HG03558 (cell line): Measurements from ENCODE around the gene ASS1.

ENCODE experiments used
- ATAC-seq: cut with Tn5 transposase; IDR thresholded peaks from one replicate; pipeline ENCODE4 v1.9.1; 2021; ENCODE audit warnings: moderate number of reproducible peaks; ENCODE audit not compliant: unreplicated experiment; ENCODE audit errors: extremely low read depth

Gene ASS1

GRCh38 chr9:130549093-130549735, 104.5 kb downstream of the ASS1 start:
- ATAC-seq = no peak
